Measurements from ENCODE around the gene ASPSCR1. TPM values are rescaled to one million over a fixed set of nuclear protein-coding genes. Genes with fewer than 3 reads are reported as not detected.
A peak's percentile ranks its signal among the peaks of the same experiment; 100 is the strongest.

ASPSCR1 gene
- total RNA-seq, 1 experiment from 2014 or later = 51.0 TPM

DNA sequence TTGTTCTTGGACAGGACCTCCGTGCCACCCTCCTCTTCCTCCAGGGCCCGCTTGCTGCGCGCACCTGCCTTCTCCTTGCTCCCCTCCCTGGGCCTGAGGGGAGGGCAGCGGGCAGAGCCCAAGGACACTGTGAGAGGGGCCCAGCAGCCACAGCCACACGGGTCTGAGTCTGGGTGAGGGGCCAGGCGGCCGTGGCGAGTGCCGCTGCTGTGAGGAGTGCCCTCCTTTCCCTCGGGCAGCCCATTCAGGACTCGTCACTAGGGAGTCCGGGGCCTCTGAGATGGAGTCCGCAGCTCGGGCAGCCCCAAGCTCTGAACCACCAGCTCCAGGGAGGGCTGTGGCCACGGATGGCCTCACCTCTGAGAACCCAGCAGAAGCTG, 82.6 kb downstream of the ASPSCR1 start:
- Histone ChIP-seq H3K9me2 (ENCODE audit: insufficient read depth) (no peaks in the 10 kb centered on the region), H3K4me3 (replicated peaks in 1 of 2; ENCODE audit: low read depth in 1 of 2, low read length in 2 of 2) (no peak overlapping the region), H3K4me2 (ENCODE audit: low read length) (no peak overlapping the region), H3K9me3 (ENCODE audit: control insufficient read depth in 1 of 2, insufficient read depth in 1 of 2, low read depth in 1 of 2, low read length in 2 of 2) (no peaks in the 10 kb centered on the region), H3K27me3 (ENCODE audit: insufficient read depth, low read length) (no peaks in the 10 kb centered on the region), H3K4me1 (ENCODE audit: control insufficient read depth in 1 of 2, insufficient read depth in 2 of 2, low read length in 2 of 2) (peaks cover 8 to 25% of the 10 kb centered on the region in 2 experiments; a peak in 3 of 4 replicates), H2AFZ (ENCODE audit: low read depth, low read length, poor library complexity, severe bottlenecking) (no peak overlapping the region), H4K20me1 (ENCODE audit: insufficient read depth) (no peaks in the 10 kb centered on the region; the same call in 1 of the 2 replicates), H3K27ac (ENCODE audit: low read depth, low read length) (peak overlapping the region; percentile 23; the same call in 1 of the 2 replicates), H3K9ac (ENCODE audit: low read length) (no peak overlapping the region), H3K79me2 (ENCODE audit: insufficient read depth, low read length) (peaks cover 30% of the 10 kb centered on the region), H3K36me3 (ENCODE audit: control insufficient read depth in 1 of 2, insufficient read depth in 2 of 2, low read length in 2 of 2) (peaks cover 23 to 86% of the 10 kb centered on the region in 2 experiments)
- POLR2A ChIA-PET = no interaction called here
- intact Hi-C loops (cut with micrococcal nuclease) = no loop called here
- RAD21 ChIA-PET (ENCODE audit: low non-redundant PET in 1 of 2, low total read pairs in 2 of 2, uncharacterized antibody in 2 of 2, unreplicated experiment in 2 of 2) = no interaction called here
- ATAC-seq (no peak), DNase-seq (ENCODE audit: low read depth, low spot score) (no peak)
- no peak for TF ChIP-seq YY1 (IDR thresholded peaks at IDR 0.05; ENCODE audit: extremely low read depth, insufficient replicate concordance, low read depth, low read length)
- CTCF ChIA-PET = no interaction called here
- BruUV-seq (replicated peaks) = no TSS peak

DNA sequence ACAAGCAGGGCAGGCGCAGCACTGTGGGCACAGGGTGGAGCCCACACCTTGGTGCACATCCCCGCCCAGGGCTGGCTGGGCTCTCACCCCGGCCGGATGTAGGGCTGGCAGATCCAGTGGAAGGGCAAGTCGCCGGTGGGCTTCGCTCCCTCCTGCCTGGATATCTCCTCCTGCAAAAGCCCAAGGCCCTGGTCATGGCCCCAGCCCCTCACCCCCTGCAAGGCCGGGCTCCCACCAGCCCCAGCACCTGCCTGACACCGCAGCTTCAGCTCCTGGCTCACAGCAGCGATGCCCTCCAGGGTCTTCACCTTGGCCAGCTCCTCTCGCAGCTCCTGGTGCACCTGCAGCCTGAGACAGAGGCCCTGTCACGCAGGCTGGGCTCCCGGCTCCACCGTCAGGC, 83.2 kb downstream of the ASPSCR1 start:
- intact Hi-C loops (cut with micrococcal nuclease) = no loop called here
- Histone ChIP-seq H2AFZ (ENCODE audit: low read depth, low read length, poor library complexity, severe bottlenecking) (no peak overlapping the region), H4K20me1 (ENCODE audit: insufficient read depth) (no peaks in the 10 kb centered on the region; the same call in 1 of the 2 replicates), H3K27me3 (ENCODE audit: insufficient read depth, low read length) (no peaks in the 10 kb centered on the region), H3K79me2 (ENCODE audit: insufficient read depth, low read length) (peaks cover 35% of the 10 kb centered on the region), H3K4me3 (replicated peaks in 1 of 2; ENCODE audit: low read depth in 1 of 2, low read length in 2 of 2) (no peak overlapping the region), H3K4me1 (ENCODE audit: control insufficient read depth in 1 of 2, insufficient read depth in 2 of 2, low read length in 2 of 2) (peaks cover 8 to 19% of the 10 kb centered on the region in 2 experiments; a peak in 3 of 4 replicates), H3K9me3 (ENCODE audit: control insufficient read depth in 1 of 2, insufficient read depth in 1 of 2, low read depth in 1 of 2, low read length in 2 of 2) (no peaks in the 10 kb centered on the region), H3K9me2 (ENCODE audit: insufficient read depth) (no peaks in the 10 kb centered on the region), H3K4me2 (ENCODE audit: low read length) (no peak overlapping the region), H3K27ac (ENCODE audit: low read depth, low read length) (peak overlapping the region; percentile 23; the same call in 1 of the 2 replicates), H3K36me3 (ENCODE audit: control insufficient read depth in 1 of 2, insufficient read depth in 2 of 2, low read length in 2 of 2) (peaks cover 19 to 82% of the 10 kb centered on the region in 2 experiments), H3K9ac (ENCODE audit: low read length) (no peak overlapping the region)
- ATAC-seq = no peak
- BruUV-seq (replicated peaks) = no TSS peak
- ChIA-PET CTCF (no interaction called here), POLR2A (no interaction called here), RAD21 (ENCODE audit: low non-redundant PET in 1 of 2, low total read pairs in 2 of 2, uncharacterized antibody in 2 of 2, unreplicated experiment in 2 of 2) (no interaction called here)
- DNase-seq (ENCODE audit: low read depth, low spot score) = no peak
- TF ChIP-seq TCF7L2 (IDR thresholded peaks at IDR 0.05; ENCODE audit: borderline replicate concordance, extremely low read depth, insufficient read depth, insufficient read length) = no peak
- TF ChIP-seq POLR2AphosphoS5 (IDR thresholded peaks at IDR 0.05; ENCODE audit: low read depth, low read length) = no peak
- no peak for TF ChIP-seq ZFX (IDR thresholded peaks at IDR 0.05)
- no peak for TF ChIP-seq CBX3 (IDR thresholded peaks at IDR 0.05; ENCODE audit: low read depth)
- no peak for TF ChIP-seq CEBPB (IDR thresholded peaks at IDR 0.05; ENCODE audit: low read depth)
- TF ChIP-seq FOSL1 (IDR thresholded peaks at IDR 0.05; ENCODE audit: low read depth) = no peak
- TF ChIP-seq EZH2 (IDR thresholded peaks at IDR 0.05) = no peak
- no peak for TF ChIP-seq YY1 (IDR thresholded peaks at IDR 0.05; ENCODE audit: extremely low read depth, insufficient replicate concordance, low read depth, low read length)
- TF ChIP-seq EZH2phosphoT487 (IDR thresholded peaks at IDR 0.05; ENCODE audit: borderline replicate concordance) = no peak
- TF ChIP-seq, protein P1, sequence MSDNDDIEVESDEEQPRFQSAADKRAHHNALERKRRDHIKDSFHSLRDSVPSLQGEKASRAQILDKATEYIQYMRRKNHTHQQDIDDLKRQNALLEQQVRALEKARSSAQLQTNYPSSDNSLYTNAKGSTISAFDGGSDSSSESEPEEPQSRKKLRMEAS (IDR thresholded peaks at IDR 0.05) = no peak
- no peak for TF ChIP-seq JUND (IDR thresholded peaks at IDR 0.05)
- TF ChIP-seq SIN3A (IDR thresholded peaks at IDR 0.05; ENCODE audit: low read depth) = no peak
- TF ChIP-seq SRF (IDR thresholded peaks at IDR 0.05; ENCODE audit: low read depth) = no peak
- TF ChIP-seq, protein P2, sequence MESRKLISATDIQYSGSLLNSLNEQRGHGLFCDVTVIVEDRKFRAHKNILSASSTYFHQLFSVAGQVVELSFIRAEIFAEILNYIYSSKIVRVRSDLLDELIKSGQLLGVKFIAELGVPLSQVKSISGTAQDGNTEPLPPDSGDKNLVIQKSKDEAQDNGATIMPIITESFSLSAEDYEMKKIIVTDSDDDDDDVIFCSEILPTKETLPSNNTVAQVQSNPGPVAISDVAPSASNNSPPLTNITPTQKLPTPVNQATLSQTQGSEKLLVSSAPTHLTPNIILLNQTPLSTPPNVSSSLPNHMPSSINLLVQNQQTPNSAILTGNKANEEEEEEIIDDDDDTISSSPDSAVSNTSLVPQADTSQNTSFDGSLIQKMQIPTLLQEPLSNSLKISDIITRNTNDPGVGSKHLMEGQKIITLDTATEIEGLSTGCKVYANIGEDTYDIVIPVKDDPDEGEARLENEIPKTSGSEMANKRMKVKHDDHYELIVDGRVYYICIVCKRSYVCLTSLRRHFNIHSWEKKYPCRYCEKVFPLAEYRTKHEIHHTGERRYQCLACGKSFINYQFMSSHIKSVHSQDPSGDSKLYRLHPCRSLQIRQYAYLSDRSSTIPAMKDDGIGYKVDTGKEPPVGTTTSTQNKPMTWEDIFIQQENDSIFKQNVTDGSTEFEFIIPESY (IDR thresholded peaks at IDR 0.05; ENCODE audit: extremely low read depth, insufficient replicate concordance, low read length) = no peak
- TF ChIP-seq ELF1 (IDR thresholded peaks at IDR 0.05; ENCODE audit: borderline replicate concordance, low read depth) = no peak
- TF ChIP-seq, protein P3, sequence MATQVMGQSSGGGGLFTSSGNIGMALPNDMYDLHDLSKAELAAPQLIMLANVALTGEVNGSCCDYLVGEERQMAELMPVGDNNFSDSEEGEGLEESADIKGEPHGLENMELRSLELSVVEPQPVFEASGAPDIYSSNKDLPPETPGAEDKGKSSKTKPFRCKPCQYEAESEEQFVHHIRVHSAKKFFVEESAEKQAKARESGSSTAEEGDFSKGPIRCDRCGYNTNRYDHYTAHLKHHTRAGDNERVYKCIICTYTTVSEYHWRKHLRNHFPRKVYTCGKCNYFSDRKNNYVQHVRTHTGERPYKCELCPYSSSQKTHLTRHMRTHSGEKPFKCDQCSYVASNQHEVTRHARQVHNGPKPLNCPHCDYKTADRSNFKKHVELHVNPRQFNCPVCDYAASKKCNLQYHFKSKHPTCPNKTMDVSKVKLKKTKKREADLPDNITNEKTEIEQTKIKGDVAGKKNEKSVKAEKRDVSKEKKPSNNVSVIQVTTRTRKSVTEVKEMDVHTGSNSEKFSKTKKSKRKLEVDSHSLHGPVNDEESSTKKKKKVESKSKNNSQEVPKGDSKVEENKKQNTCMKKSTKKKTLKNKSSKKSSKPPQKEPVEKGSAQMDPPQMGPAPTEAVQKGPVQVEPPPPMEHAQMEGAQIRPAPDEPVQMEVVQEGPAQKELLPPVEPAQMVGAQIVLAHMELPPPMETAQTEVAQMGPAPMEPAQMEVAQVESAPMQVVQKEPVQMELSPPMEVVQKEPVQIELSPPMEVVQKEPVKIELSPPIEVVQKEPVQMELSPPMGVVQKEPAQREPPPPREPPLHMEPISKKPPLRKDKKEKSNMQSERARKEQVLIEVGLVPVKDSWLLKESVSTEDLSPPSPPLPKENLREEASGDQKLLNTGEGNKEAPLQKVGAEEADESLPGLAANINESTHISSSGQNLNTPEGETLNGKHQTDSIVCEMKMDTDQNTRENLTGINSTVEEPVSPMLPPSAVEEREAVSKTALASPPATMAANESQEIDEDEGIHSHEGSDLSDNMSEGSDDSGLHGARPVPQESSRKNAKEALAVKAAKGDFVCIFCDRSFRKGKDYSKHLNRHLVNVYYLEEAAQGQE (IDR thresholded peaks at IDR 0.05; ENCODE audit: low read depth) = no peak

Measured in HCT116 (cell line).